GM10248 (cell line): ENCODE results near the gene MC1R.

Source experiments
- CTCF ChIA-PET: fragments of 300-600 bp; sonication (Branson Sonifier 250); formaldehyde crosslinking; extraction: SDS; loops from one replicate; lab custom pipeline; 2021; ENCODE audit warnings: antibody characterized with exemption; lab: Yijun Ruan, JAX
- POLR2A ChIA-PET: fragments of 350-650 bp; sonication (Branson Sonifier 250); formaldehyde crosslinking; extraction: SDS; loops from one replicate; lab custom pipeline; 2020; ENCODE audit warnings: antibody characterized with exemption; lab: Yijun Ruan, JAX
- DNase-seq: peaks from one replicate; pipeline ENCODE4 v3.0.0; 2012; ENCODE audit errors: extremely low spot score
- TF ChIP-seq, protein P1 (sequence below): IDR thresholded peaks from 2 replicates; pipeline ENCODE4 v1.5.1; 2012; ENCODE audit warnings: mild to moderate bottlenecking, low read depth; ENCODE audit errors: extremely low read depth, missing control alignments, control extremely low read depth

The MC1R gene

DNA sequence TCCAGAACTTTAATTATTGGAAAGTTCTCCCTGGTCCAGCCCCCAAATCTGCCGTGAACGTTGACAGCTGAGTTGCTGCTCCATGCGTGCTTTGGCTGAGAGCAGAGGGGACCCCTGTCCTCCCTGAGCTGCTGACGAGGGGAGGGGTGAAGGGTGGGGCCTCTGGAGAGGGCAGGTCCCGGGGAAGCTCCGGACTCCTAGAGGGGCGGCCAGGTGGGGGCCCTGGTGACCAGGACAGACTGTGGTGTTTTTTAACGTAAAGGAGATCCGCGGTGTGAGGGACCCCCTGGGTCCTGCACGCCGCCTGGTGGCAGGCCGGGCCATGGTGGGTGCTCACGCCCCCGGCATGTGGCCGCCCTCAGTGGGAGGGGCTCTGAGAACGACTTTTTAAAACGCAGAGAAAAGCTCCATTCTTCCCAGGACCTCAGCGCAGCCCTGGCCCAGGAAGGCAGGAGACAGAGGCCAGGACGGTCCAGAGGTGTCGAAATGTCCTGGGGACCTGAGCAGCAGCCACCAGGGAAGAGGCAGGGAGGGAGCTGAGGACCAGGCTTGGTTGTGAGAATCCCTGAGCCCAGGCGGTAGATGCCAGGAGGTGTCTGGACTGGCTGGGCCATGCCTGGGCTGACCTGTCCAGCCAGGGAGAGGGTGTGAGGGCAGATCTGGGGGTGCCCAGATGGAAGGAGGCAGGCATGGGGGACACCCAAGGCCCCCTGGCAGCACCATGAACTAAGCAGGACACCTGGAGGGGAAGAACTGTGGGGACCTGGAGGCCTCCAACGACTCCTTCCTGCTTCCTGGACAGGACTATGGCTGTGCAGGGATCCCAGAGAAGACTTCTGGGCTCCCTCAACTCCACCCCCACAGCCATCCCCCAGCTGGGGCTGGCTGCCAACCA is at the start of gene MC1R:
Gene MC1R (plus strand): TSS at position 410 of the 895 bp plus-strand sequence. CDS start 397 bp downstream, at position 807.
- peak; percentile 59 for DNase-seq
- CTCF ChIA-PET, result interaction anchor here (0.9 to 2.7 kb wide), 7 partner anchors 9 to 1181 kb away, joined by 3 to 26 read pairs (median 4); no protein-coding TSS in a partner anchor
- TF ChIP-seq, protein P1, sequence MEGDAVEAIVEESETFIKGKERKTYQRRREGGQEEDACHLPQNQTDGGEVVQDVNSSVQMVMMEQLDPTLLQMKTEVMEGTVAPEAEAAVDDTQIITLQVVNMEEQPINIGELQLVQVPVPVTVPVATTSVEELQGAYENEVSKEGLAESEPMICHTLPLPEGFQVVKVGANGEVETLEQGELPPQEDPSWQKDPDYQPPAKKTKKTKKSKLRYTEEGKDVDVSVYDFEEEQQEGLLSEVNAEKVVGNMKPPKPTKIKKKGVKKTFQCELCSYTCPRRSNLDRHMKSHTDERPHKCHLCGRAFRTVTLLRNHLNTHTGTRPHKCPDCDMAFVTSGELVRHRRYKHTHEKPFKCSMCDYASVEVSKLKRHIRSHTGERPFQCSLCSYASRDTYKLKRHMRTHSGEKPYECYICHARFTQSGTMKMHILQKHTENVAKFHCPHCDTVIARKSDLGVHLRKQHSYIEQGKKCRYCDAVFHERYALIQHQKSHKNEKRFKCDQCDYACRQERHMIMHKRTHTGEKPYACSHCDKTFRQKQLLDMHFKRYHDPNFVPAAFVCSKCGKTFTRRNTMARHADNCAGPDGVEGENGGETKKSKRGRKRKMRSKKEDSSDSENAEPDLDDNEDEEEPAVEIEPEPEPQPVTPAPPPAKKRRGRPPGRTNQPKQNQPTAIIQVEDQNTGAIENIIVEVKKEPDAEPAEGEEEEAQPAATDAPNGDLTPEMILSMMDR, result peak; percentile 45
- POLR2A ChIA-PET, result interaction anchor here (1.0 kb wide), 1 partner anchor 46 kb away, joined by 10 read pairs; the partner anchor contains the start of gene TCF25

DNA sequence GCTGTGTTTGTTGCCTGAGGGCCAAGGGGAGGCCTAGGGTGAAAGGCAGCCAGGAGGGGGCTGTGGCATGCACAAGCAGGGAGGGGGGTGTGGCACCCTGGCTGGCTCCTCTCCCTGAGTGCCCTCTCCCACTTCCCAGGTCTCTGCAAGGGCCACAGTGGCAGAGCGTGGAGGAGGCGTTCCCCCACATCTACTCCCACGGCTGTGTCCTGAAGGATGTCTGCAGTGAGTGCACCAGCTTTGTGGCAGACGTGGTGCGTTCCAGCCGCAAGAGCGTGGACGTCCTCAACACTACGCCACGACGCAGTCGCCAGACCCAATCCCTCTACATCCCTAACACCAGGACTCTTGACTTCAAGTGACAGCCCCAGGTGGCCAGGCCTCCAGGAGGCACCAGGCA is 48.8 kb upstream of the MC1R start:
- DNase-seq, result no peak
- ChIA-PET CTCF (interaction anchor here (7.6 kb wide), 1 partner anchor 9 kb away, joined by 67 read pairs; no protein-coding TSS in a partner anchor), POLR2A (no interaction called here)
- TF ChIP-seq, protein P1, result no peak

- ChIA-PET CTCF (interaction anchor here (7.6 kb wide), 1 partner anchor 9 kb away, joined by 67 read pairs; no protein-coding TSS in a partner anchor), POLR2A (no interaction called here)
- no peak for DNase-seq
- TF ChIP-seq, protein P1, result no peak
These were observed 48.2 kb upstream of the MC1R start for GRCh38 chr16:89870440-89870839.

- DNase-seq, result no peak
- POLR2A ChIA-PET, result no interaction called here
- CTCF ChIA-PET, result interaction anchor here (1.2 to 7.6 kb wide), 3 partner anchors 11 to 166 kb away, joined by 3 to 67 read pairs (median 9); no protein-coding TSS in a partner anchor
- TF ChIP-seq, protein P1, result no peak
These were observed 46.8 kb upstream of the MC1R start for GRCh38 chr16:89871895-89872294.

DNA sequence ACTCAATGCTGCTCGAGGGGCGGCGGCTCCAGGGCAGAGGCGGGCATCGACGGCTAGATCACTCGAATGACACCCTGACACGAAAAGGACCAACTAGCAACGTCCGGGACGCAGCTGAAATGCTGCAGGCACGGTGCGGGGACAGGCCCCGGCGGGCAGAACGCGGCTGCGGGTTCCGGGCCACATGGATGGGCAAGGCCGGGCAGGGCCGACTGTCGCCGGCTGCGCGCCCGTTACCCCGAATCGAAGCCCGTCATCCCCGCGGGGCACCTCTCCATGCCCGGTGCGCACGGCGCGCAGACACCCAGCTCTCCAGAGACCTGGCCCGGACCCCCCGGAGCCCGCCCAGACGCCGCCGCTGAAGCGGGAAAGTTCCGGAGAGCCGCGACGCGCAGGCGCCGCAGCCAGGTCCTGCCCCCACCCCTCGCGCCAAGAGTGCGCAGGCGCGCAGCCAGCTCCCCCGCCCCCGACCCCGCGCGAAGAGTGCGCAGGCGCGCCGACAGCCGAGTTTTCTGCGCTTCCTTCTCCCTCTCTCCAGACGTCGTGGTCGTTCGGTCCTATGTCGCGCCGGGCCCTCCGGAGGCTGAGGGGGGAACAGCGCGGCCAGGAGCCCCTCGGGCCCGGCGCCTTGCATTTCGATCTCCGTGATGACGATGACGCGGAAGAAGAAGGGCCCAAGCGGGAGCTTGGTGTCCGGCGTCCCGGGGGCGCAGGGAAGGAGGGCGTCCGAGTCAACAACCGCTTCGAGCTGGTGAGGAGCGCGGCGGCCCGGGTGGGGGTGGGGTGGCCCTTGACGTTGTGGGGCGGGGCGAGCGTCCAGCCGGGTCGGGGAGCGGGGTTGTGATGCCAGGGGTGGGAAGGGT is 45.3 kb upstream of the MC1R start, which contains the start of gene TCF25:
Gene TCF25 (plus strand): TSS at position 484 of the 863 bp plus-strand sequence. CDS start 76 bp downstream, at position 560.
- DNase-seq, result peak; percentile 94
- TF ChIP-seq, protein P1, result no peak
- ChIA-PET CTCF (interaction anchor here (1.1 to 7.6 kb wide), 3 partner anchors 12 to 167 kb away, joined by 4 to 67 read pairs (median 9); no protein-coding TSS in a partner anchor), POLR2A (interaction anchor here (0.6 to 1.8 kb wide), 6 partner anchors 10 to 276 kb away, joined by 3 to 10 read pairs (median 6); partner anchors contain the start of gene MC1R)
